Measurements from ENCODE around the gene FAP. TPM values are rescaled to one million over a fixed set of nuclear protein-coding genes. Genes with fewer than 3 reads are reported as not detected.
A peak's percentile ranks its signal among the peaks of the same experiment; 100 is the strongest.

Gene FAP
- total RNA-seq, 1 donor from 2014 or later, result not detected

DNA sequence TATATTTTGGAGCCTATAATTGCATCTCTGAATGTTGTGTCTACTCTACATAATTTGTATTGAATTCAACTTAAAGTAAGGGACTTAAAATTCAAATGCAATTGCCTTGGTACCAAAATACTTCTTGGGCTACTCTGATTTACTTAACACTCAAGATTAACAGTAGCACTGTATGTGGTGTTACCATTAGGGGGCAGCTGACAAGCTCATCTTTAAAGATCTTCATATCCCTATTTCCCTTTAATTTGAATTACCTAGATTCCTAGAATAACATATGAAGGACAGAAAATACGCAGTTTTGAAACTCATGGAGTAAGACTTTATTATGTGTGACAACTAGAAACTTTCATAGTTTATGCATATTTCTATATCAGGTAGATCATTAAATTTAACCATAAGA lies 37.4 kb upstream of the FAP start:
- no peaks in the 10 kb centered on the region for H3K79me2 ChIP-seq (ENCODE audit: low read depth)
- no peaks in the 10 kb centered on the region for H3K36me3 ChIP-seq
- no peak overlapping the region for H2AFZ ChIP-seq (replicated peaks)
- H3K27me3 ChIP-seq, result no peaks in the 10 kb centered on the region
- H3F3A ChIP-seq (ENCODE audit: low read depth), result no peaks in the 10 kb centered on the region
- no peak overlapping the region for H3K27ac ChIP-seq
- H4K20me1 ChIP-seq (ENCODE audit: low read depth), result no peaks in the 10 kb centered on the region
- H3K4me1 ChIP-seq, result no peaks in the 10 kb centered on the region
- no peaks in the 10 kb centered on the region for H3K4me1 Mint-ChIP-seq
- no peaks in the 10 kb centered on the region for H3K9me3 ChIP-seq (ENCODE audit: low read depth)
- no peaks in the 10 kb centered on the region for H3K9me3 Mint-ChIP-seq
- H3K27ac Mint-ChIP-seq, result no peak overlapping the region
- no peak overlapping the region for H3K4me2 ChIP-seq
- no peak for TF ChIP-seq EZH2phosphoT487 (IDR thresholded peaks at IDR 0.05)
- TF ChIP-seq, protein P1, sequence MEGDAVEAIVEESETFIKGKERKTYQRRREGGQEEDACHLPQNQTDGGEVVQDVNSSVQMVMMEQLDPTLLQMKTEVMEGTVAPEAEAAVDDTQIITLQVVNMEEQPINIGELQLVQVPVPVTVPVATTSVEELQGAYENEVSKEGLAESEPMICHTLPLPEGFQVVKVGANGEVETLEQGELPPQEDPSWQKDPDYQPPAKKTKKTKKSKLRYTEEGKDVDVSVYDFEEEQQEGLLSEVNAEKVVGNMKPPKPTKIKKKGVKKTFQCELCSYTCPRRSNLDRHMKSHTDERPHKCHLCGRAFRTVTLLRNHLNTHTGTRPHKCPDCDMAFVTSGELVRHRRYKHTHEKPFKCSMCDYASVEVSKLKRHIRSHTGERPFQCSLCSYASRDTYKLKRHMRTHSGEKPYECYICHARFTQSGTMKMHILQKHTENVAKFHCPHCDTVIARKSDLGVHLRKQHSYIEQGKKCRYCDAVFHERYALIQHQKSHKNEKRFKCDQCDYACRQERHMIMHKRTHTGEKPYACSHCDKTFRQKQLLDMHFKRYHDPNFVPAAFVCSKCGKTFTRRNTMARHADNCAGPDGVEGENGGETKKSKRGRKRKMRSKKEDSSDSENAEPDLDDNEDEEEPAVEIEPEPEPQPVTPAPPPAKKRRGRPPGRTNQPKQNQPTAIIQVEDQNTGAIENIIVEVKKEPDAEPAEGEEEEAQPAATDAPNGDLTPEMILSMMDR (IDR thresholded peaks at IDR 0.05), result peak; percentile 35
- no peak overlapping the region for H3K9ac ChIP-seq
- H3K36me3 Mint-ChIP-seq, result no peaks in the 10 kb centered on the region
- DNase-seq (ENCODE audit: low spot score), result no peak
- H3K27me3 Mint-ChIP-seq (ENCODE audit: insufficient read depth, low read depth), result no peaks in the 10 kb centered on the region
- no peak overlapping the region for H3K4me3 Mint-ChIP-seq
- no peak overlapping the region for H3K4me3 ChIP-seq

DNA sequence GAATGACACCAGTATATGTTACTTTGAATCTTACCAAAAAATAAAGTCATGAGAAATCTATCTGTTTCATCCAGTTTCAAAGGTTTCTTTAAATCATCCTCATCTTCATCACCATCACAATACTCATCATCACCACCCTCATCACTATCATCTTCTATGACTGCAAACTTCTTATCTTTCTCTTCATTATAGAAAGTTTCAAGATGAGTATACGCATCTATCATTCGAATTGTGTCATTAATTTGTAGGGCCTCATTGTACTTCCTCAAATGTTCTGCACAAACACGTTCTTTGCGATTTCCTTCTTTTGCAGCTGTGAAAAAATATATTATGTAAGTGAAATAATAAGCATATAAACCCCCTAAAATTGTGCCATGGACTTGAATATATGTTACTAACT lies 34.1 kb upstream of the FAP start:
- H2AFZ ChIP-seq (replicated peaks), result no peak overlapping the region
- no peaks in the 10 kb centered on the region for H3K27me3 ChIP-seq
- H3K4me2 ChIP-seq, result no peak overlapping the region
- no peak overlapping the region for H3K4me3 ChIP-seq
- Mint-ChIP-seq H3K36me3 (no peaks in the 10 kb centered on the region), H3K4me1 (no peaks in the 10 kb centered on the region), H3K27ac (no peak overlapping the region), H3K9me3 (no peaks in the 10 kb centered on the region), H3K4me3 (no peak overlapping the region), H3K27me3 (ENCODE audit: insufficient read depth, low read depth) (no peaks in the 10 kb centered on the region)
- H3K27ac ChIP-seq, result no peak overlapping the region
- no peaks in the 10 kb centered on the region for H4K20me1 ChIP-seq (ENCODE audit: low read depth)
- no peaks in the 10 kb centered on the region for H3K36me3 ChIP-seq
- no peak overlapping the region for H3K9ac ChIP-seq
- DNase-seq (ENCODE audit: low spot score), result no peak
- TF ChIP-seq, protein P1 (IDR thresholded peaks at IDR 0.05), result no peak
- TF ChIP-seq EZH2phosphoT487 (IDR thresholded peaks at IDR 0.05) (no peak), EZH2 (IDR thresholded peaks at IDR 0.05) (no peak)
- no peaks in the 10 kb centered on the region for H3K4me1 ChIP-seq
- no peaks in the 10 kb centered on the region for H3K79me2 ChIP-seq (ENCODE audit: low read depth)
- H3F3A ChIP-seq (ENCODE audit: low read depth), result no peaks in the 10 kb centered on the region
- no peaks in the 10 kb centered on the region for H3K9me3 ChIP-seq (ENCODE audit: low read depth)

DNA sequence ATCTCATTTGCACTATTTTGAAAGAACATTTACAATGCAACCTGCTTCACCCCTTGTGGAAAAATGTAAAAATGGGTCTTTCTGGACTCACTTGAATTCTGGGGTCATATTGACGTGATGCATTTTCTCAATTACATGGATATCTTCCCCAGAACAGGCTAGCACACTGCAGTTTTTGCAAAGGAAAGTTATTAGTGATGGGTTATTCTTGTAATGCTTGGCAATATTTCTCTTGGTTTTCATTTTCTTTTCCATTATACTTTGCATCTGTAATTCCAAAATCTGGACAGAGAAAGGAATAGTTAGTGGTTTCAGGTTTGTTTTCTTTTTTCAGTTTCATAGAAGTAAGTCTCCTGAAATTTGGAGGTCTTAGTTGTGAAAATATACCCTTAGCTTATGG lies 24.8 kb upstream of the FAP start:
- Histone ChIP-seq H3K4me2 (no peak overlapping the region), H3K27me3 (no peaks in the 10 kb centered on the region), H3K27ac (no peak overlapping the region), H3K9me3 (ENCODE audit: low read depth) (no peaks in the 10 kb centered on the region), H3K79me2 (ENCODE audit: low read depth) (no peaks in the 10 kb centered on the region), H4K20me1 (ENCODE audit: low read depth) (no peaks in the 10 kb centered on the region), H3K9ac (no peak overlapping the region), H3F3A (ENCODE audit: low read depth) (no peaks in the 10 kb centered on the region), H2AFZ (replicated peaks) (no peak overlapping the region), H3K36me3 (no peaks in the 10 kb centered on the region), H3K4me3 (no peak overlapping the region), H3K4me1 (no peaks in the 10 kb centered on the region)
- H3K4me3 Mint-ChIP-seq, result no peak overlapping the region
- no peaks in the 10 kb centered on the region for H3K9me3 Mint-ChIP-seq
- H3K36me3 Mint-ChIP-seq, result no peaks in the 10 kb centered on the region
- no peak overlapping the region for H3K27ac Mint-ChIP-seq
- H3K4me1 Mint-ChIP-seq, result no peaks in the 10 kb centered on the region
- TF ChIP-seq EZH2phosphoT487 (IDR thresholded peaks at IDR 0.05), result no peak
- no peak for TF ChIP-seq EZH2 (IDR thresholded peaks at IDR 0.05)
- TF ChIP-seq, protein P1 (IDR thresholded peaks at IDR 0.05), result no peak
- DNase-seq (ENCODE audit: low spot score), result no peak
- H3K27me3 Mint-ChIP-seq (ENCODE audit: insufficient read depth, low read depth), result no peaks in the 10 kb centered on the region

DNA sequence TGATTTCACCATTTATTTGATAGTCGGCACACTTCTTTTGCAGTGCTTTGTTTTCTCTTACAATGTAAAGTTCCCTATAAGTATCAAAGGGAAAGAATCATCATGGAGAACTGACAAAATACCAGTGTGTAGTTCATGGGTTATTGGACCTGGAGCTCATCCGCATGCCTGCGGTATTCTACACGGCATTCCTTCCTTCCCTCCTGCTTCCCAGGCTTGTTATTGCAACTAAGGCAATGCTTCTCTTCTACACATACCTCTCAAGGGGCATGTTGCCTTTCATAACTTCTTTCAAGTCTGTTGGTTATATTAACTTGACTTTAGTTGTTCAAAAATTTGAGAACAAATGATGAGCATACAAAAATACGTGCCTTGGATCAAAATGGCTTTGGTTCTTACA lies 24.3 kb upstream of the FAP start:
- no peak overlapping the region for H3K4me3 ChIP-seq
- Mint-ChIP-seq H3K9me3 (no peaks in the 10 kb centered on the region), H3K36me3 (no peaks in the 10 kb centered on the region), H3K27ac (no peak overlapping the region), H3K4me1 (no peaks in the 10 kb centered on the region), H3K27me3 (ENCODE audit: insufficient read depth, low read depth) (no peaks in the 10 kb centered on the region), H3K4me3 (no peak overlapping the region)
- H3K27me3 ChIP-seq, result no peaks in the 10 kb centered on the region
- no peaks in the 10 kb centered on the region for H3K36me3 ChIP-seq
- no peak overlapping the region for H3K4me2 ChIP-seq
- TF ChIP-seq, protein P1 (IDR thresholded peaks at IDR 0.05), result no peak
- TF ChIP-seq EZH2 (IDR thresholded peaks at IDR 0.05), result no peak
- no peak for TF ChIP-seq EZH2phosphoT487 (IDR thresholded peaks at IDR 0.05)
- H4K20me1 ChIP-seq (ENCODE audit: low read depth), result no peaks in the 10 kb centered on the region
- no peak for DNase-seq (ENCODE audit: low spot score)
- H3K27ac ChIP-seq, result no peak overlapping the region
- H2AFZ ChIP-seq (replicated peaks), result no peak overlapping the region
- H3F3A ChIP-seq (ENCODE audit: low read depth), result no peaks in the 10 kb centered on the region
- H3K4me1 ChIP-seq, result no peaks in the 10 kb centered on the region
- H3K9ac ChIP-seq, result no peak overlapping the region
- H3K9me3 ChIP-seq (ENCODE audit: low read depth), result no peaks in the 10 kb centered on the region
- H3K79me2 ChIP-seq (ENCODE audit: low read depth), result no peaks in the 10 kb centered on the region

Measured in neural progenitor cell (in vitro differentiated cells).